ENCODE results near the gene JCHAIN.

JCHAIN gene

DNA sequence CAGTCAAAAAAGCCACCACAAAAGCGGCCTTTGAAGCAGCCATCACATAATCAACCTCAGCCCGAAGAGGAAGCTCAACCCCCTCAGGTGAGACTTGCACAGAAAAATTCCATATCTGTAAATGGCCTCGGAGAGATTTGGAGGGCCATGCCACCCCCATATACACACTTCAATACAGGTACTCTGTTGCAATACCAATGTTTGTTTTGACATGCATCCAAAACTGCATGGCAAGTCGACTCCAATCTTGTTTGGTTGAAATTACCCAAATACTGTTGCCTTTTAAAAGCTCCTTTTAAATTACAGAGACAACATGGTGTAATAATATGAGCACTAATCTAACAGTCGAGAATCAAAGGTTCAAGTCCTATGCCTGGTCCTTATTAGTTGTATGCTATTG is 31.8 kb downstream of the JCHAIN start:
- DNase-seq: no peak

DNA sequence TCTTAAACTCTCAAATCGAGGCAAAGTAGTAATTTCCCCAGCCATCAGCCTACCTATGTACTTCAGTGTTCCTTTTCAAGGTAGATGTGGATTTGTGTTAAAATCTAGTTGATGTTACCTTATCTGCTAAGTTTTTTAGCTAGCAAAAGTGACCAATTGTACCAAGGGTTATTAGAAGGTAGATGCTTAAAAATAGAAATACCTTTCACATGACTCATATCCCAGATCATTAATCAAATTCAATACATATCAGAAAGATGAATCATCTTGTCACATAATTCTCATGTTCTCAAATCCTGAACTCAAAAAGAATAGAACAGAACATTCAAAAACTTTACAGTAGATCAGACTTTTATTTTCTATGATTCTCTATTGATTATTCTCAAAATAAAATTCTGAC is 34.3 kb downstream of the JCHAIN start:
- DNase-seq: no peak

- DNase-seq: no peak
Observed at GRCh38 chr4:70630162-70630561, 36.1 kb downstream of the JCHAIN start.

GRCh38 chr4:70629469-70630090 is 36.7 kb downstream of the JCHAIN start:
- no peak for DNase-seq

GRCh38 chr4:70628444-70628843 is 37.9 kb downstream of the JCHAIN start, which contains the start of gene ENAM:
Gene ENAM (plus strand): TSS chr4:70628744. CDS start chr4:70629501, 757 bp downstream.
- DNase-seq: no peak

GRCh38 chr4:70627620-70628019 is 38.7 kb downstream of the JCHAIN start:
- no peak for DNase-seq

- DNase-seq: no peak
Observed at GRCh38 chr4:70624226-70624793, 42.0 kb downstream of the JCHAIN start.

- DNase-seq: no peak
Observed at GRCh38 chr4:70623323-70623722, 43.0 kb downstream of the JCHAIN start.

- no peak for DNase-seq
Observed at GRCh38 chr4:70619778-70620177, 46.5 kb downstream of the JCHAIN start.

GRCh38 chr4:70619288-70619687 is 47.0 kb downstream of the JCHAIN start:
- no peak for DNase-seq

DNA sequence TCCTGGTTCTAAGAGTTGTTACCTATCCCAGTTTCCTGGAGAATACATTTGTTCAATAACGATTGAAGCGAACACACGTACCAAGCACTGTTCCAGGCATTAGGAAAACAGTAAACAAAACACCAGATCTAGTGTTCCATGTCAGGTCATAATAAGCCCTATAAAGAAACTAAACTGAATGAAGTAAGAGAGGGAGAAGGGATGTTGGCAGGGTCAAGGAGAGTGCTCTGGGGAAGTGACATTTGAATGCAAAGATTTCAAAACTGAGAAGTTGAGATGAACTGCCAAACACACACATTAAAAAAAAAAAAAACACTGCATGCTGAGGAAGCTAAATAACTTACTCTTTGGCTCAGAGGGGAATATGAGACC is 52.1 kb downstream of the JCHAIN start:
- no peak for DNase-seq

DNA sequence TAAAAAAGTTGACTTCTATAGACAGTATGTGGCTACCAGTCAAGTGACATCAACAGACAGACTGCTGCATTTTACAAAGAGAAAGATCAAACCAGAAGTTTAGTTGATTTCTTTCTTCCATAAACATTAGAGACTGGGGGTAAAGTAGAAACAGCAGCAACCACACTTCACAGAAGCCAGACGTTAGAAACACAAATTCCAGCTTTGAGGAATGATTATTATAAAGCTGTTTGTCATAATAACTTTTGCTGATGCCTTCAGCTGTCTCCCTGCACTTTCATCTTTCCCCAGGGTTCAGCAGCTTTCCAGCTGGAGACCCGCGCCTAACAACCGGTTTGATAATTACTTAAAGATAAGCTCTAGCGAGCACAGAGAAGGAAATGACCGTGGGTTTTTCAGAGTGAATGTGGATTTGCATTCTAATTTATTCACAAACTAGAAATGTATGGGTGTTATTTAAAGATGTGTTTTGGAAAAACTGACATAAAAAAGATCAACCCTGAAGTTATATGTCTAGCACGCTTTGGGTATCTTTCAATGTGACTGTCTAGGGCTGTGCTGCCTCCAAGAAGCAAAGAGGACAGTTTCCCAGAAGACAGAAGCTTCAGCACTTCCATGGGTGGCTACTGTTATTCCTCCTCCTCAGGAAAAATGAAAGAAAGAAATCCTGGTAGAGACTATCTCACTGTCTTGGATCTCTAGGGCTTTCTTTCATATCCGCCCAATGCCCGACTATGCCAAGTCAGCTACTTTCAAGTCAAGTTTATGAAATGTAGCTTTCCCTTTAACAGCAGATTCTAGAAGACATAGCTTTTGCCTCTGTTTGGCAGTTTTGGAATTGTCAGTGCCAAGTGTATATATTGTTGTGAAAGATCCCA is 52.8 kb downstream of the JCHAIN start:
- DNase-seq: no peak

DNA sequence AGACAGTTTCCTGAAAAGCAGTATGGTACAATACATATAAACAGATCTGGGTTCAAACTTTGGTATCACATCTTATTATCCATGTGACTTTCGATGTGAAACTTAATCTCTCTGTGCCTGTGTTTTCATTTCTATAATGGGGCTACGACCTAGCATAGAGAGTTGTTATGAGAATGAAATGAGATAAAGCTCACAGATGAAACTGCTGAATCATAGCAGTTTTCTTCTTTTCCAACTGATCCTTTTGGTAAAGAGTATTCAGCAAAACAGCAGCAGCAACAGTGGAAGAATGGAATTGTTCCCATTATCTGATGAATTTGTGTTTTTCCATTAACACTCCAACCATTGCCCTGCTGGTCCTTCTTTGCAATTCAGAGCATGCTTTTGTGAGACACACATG is 58.0 kb downstream of the JCHAIN start:
- no peak for DNase-seq

- no peak for DNase-seq
Observed at GRCh38 chr4:70607334-70607853, 58.9 kb downstream of the JCHAIN start.

DNA sequence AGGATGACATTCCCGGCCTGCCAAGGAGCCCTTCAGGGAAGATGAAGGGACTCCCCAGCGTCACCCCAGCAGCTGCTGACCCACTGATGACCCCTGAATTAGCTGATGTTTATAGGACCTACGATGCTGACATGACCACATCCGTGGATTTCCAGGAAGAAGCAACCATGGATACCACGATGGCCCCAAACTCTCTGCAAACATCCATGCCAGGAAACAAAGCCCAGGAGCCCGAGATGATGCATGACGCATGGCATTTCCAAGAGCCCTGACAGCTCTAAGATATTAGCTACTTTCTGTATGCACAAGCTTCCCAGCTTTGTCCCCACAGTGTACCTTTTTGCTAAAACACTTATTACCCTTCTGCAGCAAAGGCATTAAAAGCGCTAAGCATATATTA is 59.8 kb downstream of the JCHAIN start:
- no peak for DNase-seq

Measured in activated gamma-delta T cell (primary cell).